SK-N-SH (cell line): ENCODE results near the gene PPY.

Source experiments
- CHD2 ChIP-seq: fragments of 150-350 bp; IDR thresholded peaks from 2 replicates; pipeline ENCODE4 v1.6.1; 2018; ENCODE audit warnings: low read length; ENCODE audit not compliant: partially characterized antibody
- CTCF ChIP-seq: fragments of 200-600 bp; sonication (generic); IDR thresholded peaks from 2 replicates; pipeline ENCODE4 v1.6.1; 2017; ENCODE audit warnings: antibody characterized with exemption, mild to moderate bottlenecking, moderate library complexity
- EP300 ChIP-seq, 2 experiments: IDR thresholded peaks; 2 replicates each; pipeline versions ENCODE4 v1.4.0 to v1.6.1; 2012; ENCODE audit warnings: borderline replicate concordance in 1 of 2, low read depth in 1 of 2, low read length in 1 of 2
- NFIC ChIP-seq: IDR thresholded peaks from 2 replicates; pipeline ENCODE4 v1.4.0; 2012; ENCODE audit warnings: borderline replicate concordance
- POLR2AphosphoS5 ChIP-seq: IDR thresholded peaks from 2 replicates; pipeline ENCODE4 v1.6.1; 2012; ENCODE audit warnings: low read depth, low read length
- RAD21 ChIP-seq: IDR thresholded peaks from 2 replicates; pipeline ENCODE4 v1.6.1; 2012; ENCODE audit warnings: mild to moderate bottlenecking, low read length
- SMC3 ChIP-seq: IDR thresholded peaks from 2 replicates; pipeline ENCODE4 v1.6.1; 2012; ENCODE audit warnings: low read depth, low read length, improper control_type of control experiment
- TAF1 ChIP-seq: IDR thresholded peaks from 2 replicates; pipeline ENCODE4 v1.6.1; 2012; ENCODE audit warnings: low read depth, mild to moderate bottlenecking, low read length, moderate library complexity, borderline replicate concordance
- TCF12 ChIP-seq: IDR thresholded peaks from 2 replicates; pipeline ENCODE4 v1.4.0; 2012
- TF ChIP-seq, protein P1 (sequence below): fragments of 150-350 bp; IDR thresholded peaks from 2 replicates; pipeline ENCODE4 v1.6.1; 2017; ENCODE audit warnings: antibody characterized with exemption, low read length, low read depth, borderline replicate concordance

DNA sequence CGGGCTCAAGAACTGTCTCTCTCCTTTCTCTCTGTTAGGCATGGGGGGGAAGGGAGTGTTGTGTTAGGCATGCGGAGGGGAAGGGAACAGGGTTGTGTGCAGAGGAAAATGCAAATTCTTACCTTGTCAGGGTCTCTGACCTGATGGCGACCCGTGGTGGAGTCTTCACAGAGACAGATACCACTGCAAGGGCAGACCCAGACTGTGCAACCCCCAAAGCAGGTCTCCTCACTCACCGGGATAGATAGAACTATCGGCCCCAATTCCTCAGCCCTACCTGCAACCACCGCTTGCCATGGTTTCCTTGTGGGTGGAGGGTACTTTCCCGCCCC is 25.3 kb downstream of the PPY start:
- TF ChIP-seq CHD2 (no peak), CTCF (no peak), SMC3 (no peak), POLR2AphosphoS5 (no peak), RAD21 (no peak), NFIC (no peak), TAF1 (no peak), EP300 (IDR thresholded peaks at IDR 0.05; ENCODE audit: borderline replicate concordance in 1 of 2, low read depth in 1 of 2, low read length in 1 of 2) (no peak), TCF12 (no peak)
- TF ChIP-seq, protein P1, sequence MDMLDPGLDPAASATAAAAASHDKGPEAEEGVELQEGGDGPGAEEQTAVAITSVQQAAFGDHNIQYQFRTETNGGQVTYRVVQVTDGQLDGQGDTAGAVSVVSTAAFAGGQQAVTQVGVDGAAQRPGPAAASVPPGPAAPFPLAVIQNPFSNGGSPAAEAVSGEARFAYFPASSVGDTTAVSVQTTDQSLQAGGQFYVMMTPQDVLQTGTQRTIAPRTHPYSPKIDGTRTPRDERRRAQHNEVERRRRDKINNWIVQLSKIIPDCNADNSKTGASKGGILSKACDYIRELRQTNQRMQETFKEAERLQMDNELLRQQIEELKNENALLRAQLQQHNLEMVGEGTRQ = no peak
